SW 1271 (cell line): ENCODE data around the gene AUTS2.

Experiments
- DNase-seq, 2 experiments: peaks; one replicate each; lab custom pipeline; 2025; lab: John Stamatoyannopoulos, UW

AUTS2 gene

DNA sequence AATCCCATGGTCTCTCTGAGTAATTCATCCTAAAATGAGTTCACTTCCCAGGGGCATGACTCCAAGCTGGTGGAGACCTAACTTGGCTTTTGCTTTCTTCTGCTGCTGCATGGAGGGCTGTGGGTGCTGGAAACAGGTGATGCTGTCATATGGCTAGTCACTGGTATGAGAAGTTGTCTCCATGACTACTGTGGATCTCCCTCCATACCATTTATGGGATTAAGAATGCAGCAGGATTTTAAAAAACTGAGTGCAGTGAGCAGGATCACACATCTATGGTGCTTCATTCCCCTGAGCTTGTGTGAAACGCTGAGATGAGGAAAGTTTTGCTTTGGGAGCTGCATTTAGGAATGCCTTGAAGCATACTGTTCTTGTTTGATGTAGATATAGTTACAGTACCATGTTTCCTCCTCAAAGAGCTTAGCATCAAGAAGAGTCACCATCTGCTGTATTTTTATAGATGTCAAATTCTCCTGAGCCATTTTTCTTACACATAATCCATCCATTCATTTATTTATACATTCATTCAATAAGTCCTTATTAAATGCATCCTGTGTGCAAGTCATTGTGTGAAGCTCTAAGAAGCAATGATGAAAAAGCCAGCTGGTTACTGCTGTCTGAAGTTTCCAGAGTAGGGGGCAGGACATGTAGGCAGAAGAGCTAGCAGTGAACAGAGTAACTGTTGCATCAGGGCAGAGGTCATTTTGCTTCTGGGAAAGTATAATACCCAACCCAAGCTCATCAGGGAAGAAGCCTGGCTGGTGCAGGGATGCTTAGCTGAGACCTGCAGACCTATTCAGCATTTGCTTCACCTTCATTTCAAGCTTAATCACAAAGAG is 534.8 kb downstream of the AUTS2 start:
- no peak for DNase-seq

DNA sequence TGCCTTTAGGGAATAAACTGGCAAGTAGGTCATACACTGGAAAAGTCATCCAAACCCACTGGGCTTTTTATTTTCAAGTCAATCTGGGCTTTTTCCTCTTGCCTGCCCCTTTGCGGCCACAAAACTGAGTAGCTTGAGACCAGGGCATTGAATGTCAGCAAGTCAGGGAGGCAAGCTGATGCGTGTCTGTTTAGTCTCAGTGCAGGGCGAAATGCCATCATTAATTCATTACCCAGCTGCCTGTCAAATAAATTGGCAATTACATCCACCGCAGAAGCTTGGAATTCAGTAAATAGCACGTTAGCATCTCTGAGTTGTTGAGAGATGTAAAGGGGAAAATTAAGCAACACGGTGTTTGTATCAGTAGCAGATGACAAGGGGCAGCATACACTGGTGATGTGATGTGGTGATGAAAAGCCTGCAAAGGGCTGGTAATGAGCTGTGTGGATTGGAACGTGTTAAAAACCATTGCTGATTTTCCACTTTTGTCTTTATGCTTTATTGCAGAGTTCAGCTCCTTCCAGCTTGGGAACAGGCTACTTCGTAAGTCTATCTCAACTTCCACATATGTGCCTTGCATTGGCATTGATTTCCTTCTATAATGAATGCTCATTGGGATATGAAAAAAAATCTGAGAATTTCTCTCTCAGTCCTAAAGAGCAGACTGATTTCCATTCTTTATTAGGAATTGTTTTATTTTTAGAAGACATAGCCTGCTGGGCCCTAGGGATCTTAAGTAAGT is 535.9 kb downstream of the AUTS2 start:
- no peak for DNase-seq

GRCh38 chr7:70135656-70136055 is 537.4 kb downstream of the AUTS2 start:
- no peak for DNase-seq

DNA sequence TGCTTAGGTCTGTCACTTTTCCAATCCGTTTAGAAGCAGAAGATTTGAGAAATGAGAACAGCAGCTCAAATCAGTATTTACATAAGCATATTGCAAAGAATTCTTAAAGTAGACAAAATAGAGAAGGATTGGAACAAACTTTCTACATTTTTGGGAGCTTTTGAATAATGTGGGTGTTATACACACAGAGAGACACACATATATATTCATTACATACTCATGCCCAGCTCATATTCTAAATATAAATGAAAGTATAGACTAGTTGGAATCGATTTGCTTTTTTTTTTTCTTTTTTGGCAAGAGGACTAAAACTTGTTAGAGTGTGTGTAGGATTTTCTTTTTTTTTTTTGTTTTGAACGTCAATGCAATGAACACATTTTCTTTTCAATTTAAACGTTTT is 538.9 kb downstream of the AUTS2 start:
- no peak for DNase-seq

DNA sequence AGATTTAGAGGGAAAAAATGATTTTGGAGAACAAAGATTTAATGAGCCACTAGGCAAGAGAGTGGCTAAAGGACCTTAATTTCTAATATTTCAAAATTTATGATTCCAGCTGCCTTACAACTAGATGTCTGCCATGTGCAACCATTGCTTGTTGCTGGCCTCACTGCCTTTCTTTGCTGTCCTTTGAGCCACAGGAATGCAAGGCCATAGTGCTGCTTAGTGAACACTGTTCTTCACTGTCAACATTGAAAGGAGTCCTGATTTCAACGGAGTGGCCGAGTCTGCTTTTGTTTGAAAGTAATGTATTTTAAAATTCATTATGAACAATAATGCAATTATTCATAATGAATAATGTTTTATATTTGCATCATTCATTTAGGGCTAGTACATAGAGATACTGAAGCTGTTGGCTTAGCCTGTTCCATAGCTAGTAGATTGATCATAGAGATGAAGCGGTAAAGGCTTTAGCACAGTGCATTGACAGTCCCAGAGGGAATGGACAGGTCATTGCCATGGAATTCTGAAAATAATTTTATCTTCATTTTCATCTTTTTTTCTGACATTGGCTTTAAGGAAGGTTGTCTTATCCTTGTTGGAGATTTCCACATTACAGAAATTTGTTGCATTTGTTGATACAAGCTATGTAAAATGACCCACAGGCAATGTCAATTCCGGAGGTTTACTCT is 544.1 kb downstream of the AUTS2 start:
- DNase-seq = no peak

GRCh38 chr7:70143075-70144044 is 545.1 kb downstream of the AUTS2 start:
- DNase-seq = no peak

DNA sequence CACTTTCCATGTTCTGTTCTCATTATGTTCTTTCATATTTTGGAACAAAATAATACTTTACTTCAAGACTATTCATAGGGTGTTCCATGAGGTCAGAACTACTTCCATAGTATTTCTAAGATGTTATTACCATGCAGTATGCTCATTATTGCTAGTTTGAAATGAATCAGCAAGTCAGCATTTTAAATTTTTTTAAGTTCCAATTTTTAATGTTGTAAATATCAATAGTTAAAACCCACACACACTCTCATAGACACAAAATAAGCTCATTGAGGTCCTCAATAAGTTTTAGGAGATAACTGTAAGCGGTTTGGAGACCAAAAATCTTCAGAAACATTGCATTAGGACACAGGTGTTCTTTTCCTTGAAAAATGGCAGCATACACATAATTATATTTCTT is 550.7 kb downstream of the AUTS2 start:
- DNase-seq = no peak

GRCh38 chr7:70152313-70152712 is 554.0 kb downstream of the AUTS2 start:
- no peak for DNase-seq

DNA sequence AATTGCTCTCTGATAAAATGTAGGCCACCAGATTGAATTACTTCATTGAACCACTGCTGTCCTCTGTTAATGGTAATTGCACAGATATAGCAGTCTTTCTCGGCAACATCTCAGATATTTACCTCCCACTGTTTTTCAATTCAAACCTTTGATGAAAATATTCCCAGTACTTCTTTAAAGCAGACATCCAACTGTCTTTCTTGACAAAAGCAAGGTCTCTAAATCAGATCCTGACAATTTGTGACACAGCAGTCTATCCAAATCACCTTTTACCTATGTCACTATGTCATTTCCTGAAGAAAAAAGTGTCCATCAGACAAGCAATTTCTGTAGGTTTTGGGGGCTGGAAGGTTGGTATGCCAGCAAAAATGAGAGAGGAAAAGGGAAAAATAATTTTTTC is 555.7 kb downstream of the AUTS2 start:
- no peak for DNase-seq

DNA sequence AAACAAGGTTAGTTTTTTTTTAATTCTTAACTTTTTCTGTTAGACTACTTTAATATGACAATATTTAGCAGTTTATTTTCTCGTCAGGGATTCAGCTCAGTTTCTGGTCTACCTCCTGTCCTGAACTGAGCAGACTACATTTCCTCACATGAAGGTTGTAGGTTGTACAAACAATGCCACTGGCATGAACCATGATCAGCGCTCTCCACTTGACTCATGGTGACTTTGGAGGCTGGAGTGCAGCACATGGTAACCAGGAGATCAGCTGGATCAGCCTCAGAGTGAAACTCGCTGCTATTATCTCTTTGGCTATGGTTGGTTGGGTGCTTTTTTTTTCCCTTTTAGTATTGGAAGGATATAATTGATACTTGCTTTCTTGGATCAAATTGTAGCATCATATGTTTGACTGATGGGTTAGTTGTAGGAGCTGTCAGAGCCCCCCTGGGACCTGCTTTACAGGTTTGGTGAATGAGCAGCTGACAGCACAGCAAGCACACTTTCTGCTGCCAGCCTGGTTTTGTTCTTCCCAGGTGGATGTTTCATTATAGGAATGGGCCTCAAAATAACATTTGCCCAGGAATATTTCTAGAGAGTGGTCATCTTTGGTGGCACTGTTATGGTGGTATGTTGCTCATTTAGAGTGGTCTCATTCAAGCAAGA is 556.4 kb downstream of the AUTS2 start:
- DNase-seq = no peak

- DNase-seq = no peak
These were observed 557.8 kb downstream of the AUTS2 start for GRCh38 chr7:70156057-70156456.

DNA sequence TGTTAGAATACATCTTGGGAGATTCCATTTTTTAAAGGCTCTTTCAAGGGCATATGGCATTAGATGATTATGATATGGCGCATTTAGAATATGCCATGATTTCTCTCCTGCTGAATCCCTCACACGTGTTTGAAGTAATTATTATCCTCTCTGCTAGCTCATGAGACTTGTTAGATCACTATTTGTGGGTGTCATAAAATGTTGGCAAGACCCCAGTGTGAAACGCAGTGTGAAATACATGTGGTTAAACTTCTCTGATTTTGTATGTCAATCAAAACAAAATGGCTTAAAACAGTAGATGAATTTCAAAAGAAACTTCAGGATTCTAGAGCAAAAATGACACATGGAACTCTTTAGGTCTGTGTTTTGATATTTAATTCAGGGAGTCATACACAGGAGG is 560.8 kb downstream of the AUTS2 start:
- no peak for DNase-seq

GRCh38 chr7:70165477-70166170 is 567.3 kb downstream of the AUTS2 start:
- DNase-seq = no peak

DNA sequence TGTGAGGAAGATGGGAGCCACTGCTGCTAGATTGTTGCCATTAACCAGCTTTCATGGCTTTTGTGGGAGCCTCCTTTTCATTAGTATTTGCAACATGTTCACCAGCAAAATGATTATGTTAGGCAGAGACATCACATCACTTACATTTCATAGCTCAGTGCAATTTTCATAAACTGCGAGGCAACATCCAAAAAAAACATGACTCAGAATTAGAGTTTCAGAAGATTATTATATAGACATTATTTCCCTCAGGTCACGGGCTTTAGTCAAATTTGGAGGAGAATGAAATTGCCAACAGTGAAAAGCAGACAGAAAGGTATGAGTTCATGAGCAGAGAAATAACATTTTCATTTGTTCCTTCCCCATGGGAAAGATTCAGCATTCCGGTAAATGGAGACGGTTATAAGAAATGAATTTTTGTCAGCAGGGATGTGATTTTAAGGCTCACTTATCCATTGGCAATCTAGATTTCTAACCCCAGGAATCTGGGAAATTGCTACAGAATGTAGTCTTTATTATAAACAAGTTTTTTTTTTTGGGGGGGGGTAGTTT is 573.2 kb downstream of the AUTS2 start:
- DNase-seq = no peak

GRCh38 chr7:70177166-70177565 is 578.9 kb downstream of the AUTS2 start:
- DNase-seq = no peak

GRCh38 chr7:70178211-70178610 is 579.9 kb downstream of the AUTS2 start:
- DNase-seq = no peak

GRCh38 chr7:70178787-70179186 is 580.5 kb downstream of the AUTS2 start:
- no peak for DNase-seq

GRCh38 chr7:70182521-70182920 is 584.2 kb downstream of the AUTS2 start:
- no peak for DNase-seq

GRCh38 chr7:70183278-70183677 is 585.0 kb downstream of the AUTS2 start:
- no peak for DNase-seq
